ENCODE data around the gene CELSR1.
"Not testable (repeated sequence)": the region's sequence is repeated elsewhere in the genome, so short reads cannot be mapped to it uniquely, and the experiment has no call there.

The CELSR1 gene

GRCh38 chr22:46320166-46320710 lies 217.2 kb downstream of the CELSR1 start:
- DNase-seq (ENCODE audit: low read depth) = no peak

GRCh38 chr22:46319319-46319718 lies 218.1 kb downstream of the CELSR1 start:
- DNase-seq (ENCODE audit: low read depth) = no peak

- DNase-seq (ENCODE audit: low read depth) = no peak
Observed at GRCh38 chr22:46318576-46318975, 218.8 kb downstream of the CELSR1 start.

GRCh38 chr22:46317646-46318045 lies 219.8 kb downstream of the CELSR1 start:
- no peak for DNase-seq (ENCODE audit: low read depth)

GRCh38 chr22:46315976-46316375 lies 221.4 kb downstream of the CELSR1 start:
- DNase-seq (ENCODE audit: low read depth) = no peak

- not testable (repeated sequence) for DNase-seq (ENCODE audit: low read depth)
Observed at GRCh38 chr22:46312848-46313247, 224.6 kb downstream of the CELSR1 start.

GRCh38 chr22:46312056-46312455 lies 225.4 kb downstream of the CELSR1 start:
- no peak for DNase-seq (ENCODE audit: low read depth)
